Muscle layer of colon (tissue), 2 donors: ENCODE data around the gene ABCA7.

Experiments used
- H3K27ac ChIP-seq: one replicate; pipeline ENCODE4 v1.7.0; 2013; ENCODE audit warnings: low read depth, mild to moderate bottlenecking, low read length, moderate library complexity
- H3K27me3 ChIP-seq, 2 donors: one replicate each; pipeline ENCODE4 v1.7.0; 2013; ENCODE audit warnings: low read length in 2 of 2, mild to moderate bottlenecking in 2 of 2; ENCODE audit not compliant: insufficient read depth in 2 of 2, control insufficient read depth in 1 of 2
- H3K36me3 ChIP-seq: one replicate; pipeline ENCODE4 v1.7.0; 2013; ENCODE audit warnings: mild to moderate bottlenecking, low read length; ENCODE audit not compliant: insufficient read depth
- H3K4me1 ChIP-seq: one replicate; pipeline ENCODE4 v1.7.0; 2013; ENCODE audit warnings: mild to moderate bottlenecking, low read length; ENCODE audit not compliant: insufficient read depth
- H3K4me3 ChIP-seq, 2 donors: one replicate each; pipeline ENCODE4 v1.7.0; 2013; ENCODE audit warnings: low read length in 2 of 2, low read depth in 1 of 2, mild to moderate bottlenecking in 1 of 2, moderate library complexity in 1 of 2
- H3K9ac ChIP-seq: one replicate; pipeline ENCODE4 v1.7.0; 2013; ENCODE audit warnings: low read length
- H3K9me3 ChIP-seq: one replicate; pipeline ENCODE4 v1.7.0; 2013; ENCODE audit warnings: mild to moderate bottlenecking, low read length
- donor health status: abdominal sarcoma.
- donor health status: Adenocarcinoma of cecum.

Gene ABCA7

GRCh38 chr19:995051-995827, 44.7 kb upstream of the ABCA7 start:
- H3K27me3 ChIP-seq = peaks cover 25 to 62% of the 10 kb centered on the region in 2 donors
- H3K9ac ChIP-seq = no peak overlapping the region
- H3K4me1 ChIP-seq = no peaks in the 10 kb centered on the region
- H3K36me3 ChIP-seq = peaks cover 12% of the 10 kb centered on the region
- H3K4me3 ChIP-seq = no peak overlapping the region
- H3K9me3 ChIP-seq = no peaks in the 10 kb centered on the region
- no peak overlapping the region for H3K27ac ChIP-seq

DNA sequence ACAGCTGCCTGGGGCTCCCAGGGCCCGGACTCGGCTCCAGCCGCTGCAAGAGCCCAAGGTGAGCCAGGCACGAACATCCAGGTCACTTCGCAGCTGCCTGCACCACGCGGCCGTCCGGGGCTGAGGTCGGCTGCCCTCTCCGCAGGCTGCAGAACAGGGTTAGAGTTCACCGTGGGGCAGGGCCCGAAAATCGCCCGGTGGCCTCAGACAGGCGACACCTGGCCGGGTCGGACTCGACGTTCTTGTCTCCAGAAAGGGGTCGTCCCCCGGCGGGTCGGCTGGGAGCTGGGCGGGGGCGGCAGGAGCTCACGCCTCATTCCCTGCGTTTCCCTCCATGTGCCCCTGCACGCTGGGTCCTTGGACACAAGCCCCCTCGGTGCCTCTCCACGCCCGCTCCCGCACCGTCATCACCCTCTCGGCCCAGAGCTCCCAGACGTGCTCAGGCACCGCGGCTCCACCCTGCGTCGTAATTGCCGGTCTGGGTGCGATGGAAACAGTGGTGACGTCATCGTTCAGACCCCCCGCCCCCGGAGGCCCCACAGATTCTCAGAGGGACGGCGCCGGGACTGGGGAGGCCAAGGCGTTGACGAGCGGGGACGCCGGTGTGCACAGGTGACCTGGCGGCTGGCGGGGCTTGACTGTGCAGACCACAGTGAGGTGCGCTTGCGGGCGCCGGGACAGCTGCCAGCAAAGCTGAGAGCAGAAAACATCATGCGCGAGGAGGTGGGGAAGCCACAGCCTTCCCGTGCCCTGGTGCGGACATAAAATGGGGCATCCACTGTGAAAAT, 43.7 kb upstream of the ABCA7 start:
- H3K4me3 ChIP-seq = no peak overlapping the region
- peaks cover 12% of the 10 kb centered on the region for H3K36me3 ChIP-seq
- H3K27ac ChIP-seq = no peak overlapping the region
- no peaks in the 10 kb centered on the region for H3K9me3 ChIP-seq
- H3K9ac ChIP-seq = no peak overlapping the region
- H3K27me3 ChIP-seq = peaks cover 28 to 68% of the 10 kb centered on the region in 2 donors
- H3K4me1 ChIP-seq = peaks cover 2% of the 10 kb centered on the region

- no peaks in the 10 kb centered on the region for H3K9me3 ChIP-seq
- peaks cover 10% of the 10 kb centered on the region for H3K36me3 ChIP-seq
- peaks cover 32 to 84% of the 10 kb centered on the region in 2 donors for H3K27me3 ChIP-seq
Measured at GRCh38 chr19:998064-998463, 41.8 kb upstream of the ABCA7 start.

DNA sequence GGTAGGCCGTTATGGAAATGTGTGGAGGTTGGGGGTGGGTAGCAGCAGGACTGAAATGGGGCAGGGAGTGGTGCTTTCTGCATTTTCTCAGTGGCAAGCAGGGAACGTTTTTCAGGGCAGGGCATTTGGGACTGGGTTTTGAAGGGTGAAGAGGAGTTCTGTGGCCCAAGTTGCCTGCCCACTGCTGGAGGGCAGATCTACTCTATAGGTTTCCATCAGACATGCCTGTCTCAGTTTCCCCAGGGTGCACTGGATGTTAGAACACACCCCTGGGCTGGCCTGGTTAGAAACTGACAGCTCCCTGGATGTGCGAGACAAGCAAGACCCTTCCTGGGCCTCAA, 40.6 kb upstream of the ABCA7 start:
- Histone ChIP-seq H3K9ac (no peak overlapping the region), H3K4me1 (peaks cover 5% of the 10 kb centered on the region), H3K27me3 (peaks cover 32 to 86% of the 10 kb centered on the region in 2 donors), H3K4me3 (no peak overlapping the region), H3K27ac (no peak overlapping the region), H3K9me3 (no peaks in the 10 kb centered on the region), H3K36me3 (no peaks in the 10 kb centered on the region)

More at GRCh38 chr19:998064-998463, 41.8 kb upstream of the ABCA7 start:
- no peak overlapping the region for H3K9ac ChIP-seq
- peaks cover 5% of the 10 kb centered on the region for H3K4me1 ChIP-seq
- H3K27ac ChIP-seq = no peak overlapping the region
- H3K4me3 ChIP-seq = no peak overlapping the region

GRCh38 chr19:1000095-1000494, 39.8 kb upstream of the ABCA7 start, which contains the start of gene GRIN3B:
TSS of gene GRIN3B (plus strand) at chr19:1000419. CDS start at chr19:1000438, 19 bp downstream.
- Histone ChIP-seq H3K4me1 (peaks cover 5% of the 10 kb centered on the region), H3K9me3 (no peaks in the 10 kb centered on the region), H3K27me3 (peaks cover 32 to 78% of the 10 kb centered on the region in 2 donors), H3K27ac (no peak within 1 kb of the TSS), H3K4me3 (no peak within 1 kb of the TSS), H3K9ac (no peak within 1 kb of the TSS), H3K36me3 (no peaks in the 10 kb centered on the region)

DNA sequence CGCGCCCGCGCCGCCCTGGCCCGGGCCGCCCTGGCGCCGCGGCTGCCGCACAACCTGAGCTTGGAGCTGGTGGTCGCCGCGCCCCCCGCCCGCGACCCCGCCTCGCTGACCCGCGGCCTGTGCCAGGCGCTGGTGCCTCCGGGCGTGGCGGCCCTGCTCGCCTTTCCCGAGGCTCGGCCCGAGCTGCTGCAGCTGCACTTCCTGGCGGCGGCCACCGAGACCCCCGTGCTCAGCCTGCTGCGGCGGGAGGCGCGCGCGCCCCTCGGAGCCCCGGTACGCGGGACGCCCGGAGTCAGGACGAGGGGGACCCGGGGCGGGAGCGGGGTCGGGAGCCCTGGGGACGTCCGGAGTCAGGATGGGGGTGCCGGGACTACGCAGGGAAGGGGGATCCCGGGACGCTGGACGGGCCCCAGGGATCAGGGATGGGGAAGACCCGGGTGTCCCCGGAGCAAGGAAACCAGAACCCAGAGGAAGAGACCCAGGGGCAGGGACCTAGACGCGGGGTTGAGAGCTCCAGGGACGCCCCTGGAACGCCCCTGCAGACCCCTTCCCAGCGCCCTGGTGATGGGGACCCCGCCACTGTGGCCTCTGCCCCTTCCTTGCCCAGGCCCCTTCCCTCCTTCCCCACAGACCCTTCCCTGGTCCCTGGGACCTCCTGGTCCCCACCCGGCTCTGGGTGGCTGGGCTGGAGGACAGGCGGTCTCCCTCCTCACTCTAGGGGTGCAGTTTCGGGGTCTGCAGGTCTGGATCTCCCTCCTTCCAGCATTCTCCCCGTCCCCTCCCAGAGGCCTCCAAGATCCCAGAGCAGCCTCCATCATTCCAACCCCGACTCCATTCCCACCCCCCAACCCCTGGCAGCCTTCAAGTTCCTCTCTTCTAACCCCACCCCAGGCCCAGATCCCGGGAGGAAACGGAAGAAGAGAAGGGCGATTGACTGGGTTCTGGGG, 39.0 kb upstream of the ABCA7 start:
- H3K27me3 ChIP-seq = peaks cover 27 to 71% of the 10 kb centered on the region in 2 donors
- H3K9me3 ChIP-seq = no peaks in the 10 kb centered on the region
- H3K4me1 ChIP-seq = peaks cover 5% of the 10 kb centered on the region
- no peaks in the 10 kb centered on the region for H3K36me3 ChIP-seq
- H3K9ac ChIP-seq = no peak overlapping the region
- no peak overlapping the region for H3K27ac ChIP-seq
- H3K4me3 ChIP-seq = no peak overlapping the region

DNA sequence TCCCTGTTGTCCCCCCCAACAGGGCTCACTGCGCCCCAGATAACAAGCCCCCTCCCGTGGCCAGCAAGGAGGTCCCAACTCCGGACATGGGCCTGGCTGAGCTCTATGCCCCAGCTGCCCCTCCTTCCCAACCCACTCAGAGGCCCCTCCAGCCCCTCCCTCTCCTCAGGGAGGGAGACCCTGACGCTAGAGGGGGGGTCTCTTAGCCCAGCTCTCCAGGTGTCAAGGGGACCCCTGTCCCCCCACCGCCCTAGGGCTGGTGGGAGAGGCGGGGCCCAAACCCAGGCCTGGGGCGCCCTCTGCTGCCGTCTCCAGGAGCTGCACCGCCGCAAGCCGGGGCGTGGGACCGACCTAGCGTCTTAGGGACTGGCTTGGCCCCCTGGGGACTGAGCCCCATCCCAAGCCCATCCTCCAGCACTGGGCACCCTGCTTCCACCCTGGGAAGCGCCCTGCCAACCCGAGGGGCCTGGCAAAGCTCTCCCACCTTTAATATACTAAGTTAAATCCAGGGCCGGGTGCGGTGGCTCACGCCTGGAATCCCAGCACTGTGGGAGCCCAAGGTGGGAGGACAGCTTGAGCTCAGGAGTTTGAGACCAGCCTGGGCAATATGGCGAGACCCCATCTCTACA, 38.3 kb upstream of the ABCA7 start:
- no peak overlapping the region for H3K27ac ChIP-seq
- peaks cover 24 to 63% of the 10 kb centered on the region in 2 donors for H3K27me3 ChIP-seq
- no peaks in the 10 kb centered on the region for H3K36me3 ChIP-seq
- no peak overlapping the region for H3K4me3 ChIP-seq
- H3K9me3 ChIP-seq = no peaks in the 10 kb centered on the region
- no peak overlapping the region for H3K9ac ChIP-seq
- peaks cover 5% of the 10 kb centered on the region for H3K4me1 ChIP-seq

DNA sequence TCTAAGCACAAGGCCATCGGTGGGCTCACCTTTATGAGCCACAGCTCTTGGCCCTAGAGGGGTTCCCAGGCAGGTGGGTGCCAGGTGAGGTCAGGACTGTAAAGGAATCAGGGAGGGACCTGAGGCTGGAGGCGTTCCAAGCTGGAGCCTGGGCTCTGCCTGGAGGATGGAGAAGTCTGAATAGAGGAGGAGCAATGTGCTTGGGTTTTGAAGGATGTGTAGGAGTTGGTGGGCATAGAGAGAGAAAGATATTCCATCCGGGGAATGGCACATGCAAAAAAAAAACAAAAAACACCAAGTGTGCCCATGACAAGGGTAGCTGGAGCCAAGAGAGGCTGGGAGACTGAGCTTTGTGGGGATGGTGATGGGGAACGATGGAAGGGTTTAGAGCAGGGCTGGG, 37.3 kb upstream of the ABCA7 start:
- Histone ChIP-seq H3K27ac (no peak overlapping the region), H3K9me3 (no peaks in the 10 kb centered on the region), H3K27me3 (peaks cover 24 to 53% of the 10 kb centered on the region in 2 donors)

GRCh38 chr19:1003283-1003682, 36.6 kb upstream of the ABCA7 start:
- H3K27ac ChIP-seq = no peak overlapping the region
- no peak overlapping the region for H3K9ac ChIP-seq
- H3K36me3 ChIP-seq = no peaks in the 10 kb centered on the region
- peaks cover 5% of the 10 kb centered on the region for H3K4me1 ChIP-seq
- no peaks in the 10 kb centered on the region for H3K9me3 ChIP-seq
- no peak overlapping the region for H3K4me3 ChIP-seq
- H3K27me3 ChIP-seq = peaks cover 20 to 47% of the 10 kb centered on the region in 2 donors

More for the DNA sequence above, 37.3 kb upstream of the ABCA7 start:
- Histone ChIP-seq H3K9ac (no peak overlapping the region), H3K4me1 (peaks cover 5% of the 10 kb centered on the region), H3K4me3 (no peak overlapping the region), H3K36me3 (no peaks in the 10 kb centered on the region)

DNA sequence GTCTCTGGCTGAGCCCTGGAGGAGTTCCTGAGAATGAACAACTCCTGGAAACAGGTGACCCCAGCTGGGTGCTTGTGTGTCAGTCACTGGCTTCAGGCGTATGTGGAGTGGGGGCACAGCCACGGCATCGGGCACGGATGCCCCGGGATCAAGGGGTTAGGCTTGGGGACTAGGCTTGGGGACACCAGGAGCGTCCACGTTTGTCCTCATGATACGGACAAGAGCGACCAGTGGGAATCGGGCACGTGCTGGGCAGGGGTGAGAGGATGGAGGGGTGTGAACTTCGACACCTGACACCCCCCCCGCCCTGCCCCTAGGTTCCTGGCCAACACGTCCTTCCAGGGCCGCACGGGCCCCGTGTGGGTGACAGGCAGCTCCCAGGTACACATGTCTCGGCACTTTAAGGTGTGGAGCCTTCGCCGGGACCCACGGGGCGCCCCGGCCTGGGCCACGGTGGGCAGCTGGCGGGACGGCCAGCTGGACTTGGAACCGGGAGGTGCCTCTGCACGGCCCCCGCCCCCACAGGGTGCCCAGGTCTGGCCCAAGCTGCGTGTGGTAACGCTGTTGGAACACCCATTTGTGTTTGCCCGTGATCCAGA, 35.6 kb upstream of the ABCA7 start:
- no peaks in the 10 kb centered on the region for H3K36me3 ChIP-seq
- peaks cover 9 to 36% of the 10 kb centered on the region in 2 donors for H3K27me3 ChIP-seq
- H3K9me3 ChIP-seq = no peaks in the 10 kb centered on the region
- no peak overlapping the region for H3K9ac ChIP-seq
- H3K4me3 ChIP-seq = no peak overlapping the region
- H3K27ac ChIP-seq = no peak overlapping the region
- peaks cover 5% of the 10 kb centered on the region for H3K4me1 ChIP-seq
